Transverse colon (tissue), 4 donors: ENCODE results near the gene USP20. TPM values are rescaled to one million over a fixed set of nuclear protein-coding genes. Genes with fewer than 3 reads are reported as not detected.
A peak's percentile ranks its signal among the peaks of the same experiment; 100 is the strongest.

ENCODE experiments used
- DNase-seq: peaks from one replicate; pipeline ENCODE4 v3.0.0-alpha.2; 2019
- H3K27ac ChIP-seq, 4 donors: fragments of 200-600 bp; sonication (generic); 2 replicates each; pipeline ENCODE4 v1.5.1; 2016 to 2018; ENCODE audit warnings: inconsistent platforms in 4 of 4
- H3K27me3 ChIP-seq: fragments of 200-600 bp; sonication (generic); 2 replicates; pipeline ENCODE4 v1.5.1; 2017; ENCODE audit warnings: inconsistent platforms
- H3K36me3 ChIP-seq, 4 donors: fragments of 200-600 bp; sonication (generic); 2 replicates each; pipeline ENCODE4 v1.5.1; 2017 to 2019; ENCODE audit warnings: inconsistent platforms in 4 of 4
- H3K4me1 ChIP-seq, 4 donors: fragments of 200-600 bp; sonication (generic); 2 replicates each; pipeline ENCODE4 v1.5.1; 2017 to 2020; ENCODE audit warnings: inconsistent platforms in 4 of 4
- H3K4me3 ChIP-seq, 4 donors: fragments of 200-600 bp; sonication (generic); 1 replicate in 1 of 4; 2 replicates in 3 of 4; pipeline versions ENCODE4 v1.5.1 to v1.6.1; 2017 to 2019; ENCODE audit warnings: inconsistent platforms in 4 of 4
- H3K9me3 ChIP-seq, 2 donors: fragments of 200-600 bp; sonication (generic); 2 replicates each; pipeline ENCODE4 v1.5.1; 2017 to 2019; ENCODE audit warnings: inconsistent platforms in 2 of 2
- CTCF ChIP-seq, 5 experiments: fragments of 200-600 bp in 3 of 5; fragments of 450-650 bp in 2 of 5; sonication (generic) in 3 of 5; IDR thresholded peaks; 1 replicate in 2 of 5; 2 replicates in 3 of 5; pipeline ENCODE4 v1.5.1; 2016 to 2017; ENCODE audit warnings: antibody characterized with exemption in 5 of 5, inconsistent platforms in 3 of 5, mild to moderate bottlenecking in 2 of 5, moderate library complexity in 1 of 5
- EP300 ChIP-seq: sonication (generic); formaldehyde crosslinking; IDR thresholded peaks from one replicate; pipeline ENCODE4 v1.6.1; 2017; ENCODE audit warnings: antibody characterized with exemption, low read depth
- POLR2A ChIP-seq: fragments of 450-650 bp; IDR thresholded peaks from one replicate; pipeline ENCODE4 v1.6.1; 2016; ENCODE audit warnings: antibody characterized with exemption, mild to moderate bottlenecking, moderate library complexity
- POLR2AphosphoS5 ChIP-seq, 3 donors: sonication (generic); formaldehyde crosslinking; IDR thresholded peaks; one replicate each; pipeline ENCODE4 v1.6.1; 2016; ENCODE audit warnings: antibody characterized with exemption in 3 of 3
- WGBS, 2 donors: methylation state at CpG; one replicate each; pipeline ENCODE4 v1.1.5; 2018; ENCODE audit warnings: low coverage in 1 of 2; 5-methylcytosine and 5-hydroxymethylcytosine counted together
- in situ Hi-C, 4 donors: fragments of 200-750 bp; cut with MboI; loops; one replicate each; pipeline versions ENCODE4 v1.15.0 to v1.15.1; 2017; ENCODE audit warnings: low sequenced_read_pairs in 3 of 4, low pct_ligation_motif_present in 1 of 4, low pct_unique_long_range_greater_than_20kb in 1 of 4
- intact Hi-C: fragments of 100-400 bp; cut with DNase I; formaldehyde crosslinking; loops from one replicate; pipeline ENCODE4 v1.15.1; 2023; ENCODE audit warnings: low total_unique reads
- small RNA-seq, 4 donors: library from RNA; depleted of rRNA; stranded (forward); fragments of <200 nt; gene quantifications; one replicate each; pipeline ENCODE3, GENCODE V24; 2016
- total RNA-seq, 4 donors: library from RNA; depleted of rRNA; stranded (reverse); fragments of >200 nt; gene quantifications; one replicate each; pipeline ENCODE4 v1.1.0, GENCODE V29; 2016

Gene USP20
- total RNA-seq, 4 donors from 2014 or later = 18.3 to 40.0 (median 25.3) TPM

- no peak overlapping the region for H3K27ac ChIP-seq
- in situ Hi-C loops (no loop called here), intact Hi-C loops (no loop called here)
- no peak for TF ChIP-seq EP300
- TF ChIP-seq POLR2AphosphoS5 (IDR thresholded peaks at IDR 0.05) = no peak
- no peak for TF ChIP-seq POLR2A
- no peak for TF ChIP-seq CTCF (IDR thresholded peaks at IDR 0.05)
- no peaks in the 10 kb centered on the region for H3K9me3 ChIP-seq
- peaks cover 0 to 33% (median 13%) of the 10 kb centered on the region in 4 donors for H3K36me3 ChIP-seq
- DNase-seq = no peak
- no peak overlapping the region for H3K4me3 ChIP-seq
- 88 to 95% methylated on average over 8 to 9 of the region's 9 CpGs for WGBS, 2 donors
- no peaks in the 10 kb centered on the region for H3K27me3 ChIP-seq
- H3K4me1 ChIP-seq = peaks cover 18 to 36% (median 23%) of the 10 kb centered on the region in 4 donors
These were observed 94.4 kb downstream of the USP20 start for GRCh38 chr9:129929496-129930125.

- 83% methylated on average over 2 of the region's 2 CpGs; no CpG with 5 or more reads in 1 of the 2 donors for WGBS, 2 donors
- Histone ChIP-seq H3K27me3 (no peaks in the 10 kb centered on the region), H3K9me3 (no peaks in the 10 kb centered on the region), H3K4me3 (no peak overlapping the region), H3K4me1 (peaks cover 18 to 45% (median 23%) of the 10 kb centered on the region in 4 donors), H3K27ac (peak overlapping the region in 2 of 4 donors; percentile 32 to 35), H3K36me3 (peaks cover 0 to 24% (median 9%) of the 10 kb centered on the region in 4 donors)
- TF ChIP-seq POLR2A (no peak), POLR2AphosphoS5 (IDR thresholded peaks at IDR 0.05) (no peak), EP300 (no peak), CTCF (IDR thresholded peaks at IDR 0.05) (no peak)
- intact Hi-C loops = no loop called here
- no peak for DNase-seq
- in situ Hi-C loops = no loop called here
These were observed 95.5 kb downstream of the USP20 start for GRCh38 chr9:129930743-129931142.

Small RNA genes within 50 kb of the gene (small RNA-seq; reads per million reads assigned to genes)
- gene MIR6855 = 0 to 0.55 (median 0.18) reads per million in 4 donors

Other genes with a start within 250 kb of the USP20 start
- gene C9orf50, start 214.4 kb upstream of the USP20 start, total RNA-seq = not detected
- gene NTMT1, start 209.3 kb upstream of the USP20 start, total RNA-seq = 10 to 100 TPM; 11.3 to 19.1 (median 14.3) TPM
- gene ASB6, start 193.3 kb upstream of the USP20 start, total RNA-seq = 10 to 100 TPM; 21.8 to 54.2 (median 29.6) TPM
- under 1 TPM in 1 of 4 donors, not detected in 3; 0.41 TPM for gene PRRX2, start 169.8 kb upstream of the USP20 start, total RNA-seq
- 10 to 100 TPM in 1 of 4 donors, 1 to 10 TPM in 1, under 1 TPM in 2; 0.75 to 11.0 (median 2.2) TPM for gene PTGES, start 82.4 kb upstream of the USP20 start, total RNA-seq
- 100 to 1,000 TPM in 1 of 4 donors, 10 to 100 TPM in 3; 49.0 to 105 (median 62.7) TPM for gene TOR1B, start 32.3 kb upstream of the USP20 start, total RNA-seq
- gene TOR1A, start 11.3 kb upstream of the USP20 start, total RNA-seq = 10 to 100 TPM in 3 of 4 donors, 1 to 10 TPM in 1; 6.2 to 47.0 (median 40.0) TPM
- 100 to 1,000 TPM in 1 of 4 donors, 10 to 100 TPM in 3; 43.6 to 263 (median 47.7) TPM for gene C9orf78, start 183 bp upstream of the USP20 start, total RNA-seq
- 100 to 1,000 TPM in 1 of 4 donors, 10 to 100 TPM in 3; 38.5 to 114 (median 62.9) TPM for gene FNBP1, start 207.7 kb downstream of the USP20 start, total RNA-seq
- 10 to 100 TPM; 25.7 to 33.7 (median 32.7) TPM for gene GPR107, start 218.4 kb downstream of the USP20 start, total RNA-seq